ENCODE measurements around the gene CLEC4C. TPM values are rescaled to one million over a fixed set of nuclear protein-coding genes. Genes with fewer than 3 reads are reported as not detected.

The CLEC4C gene
- total RNA-seq, 1 experiment from 2014 or later, result not detected

DNA sequence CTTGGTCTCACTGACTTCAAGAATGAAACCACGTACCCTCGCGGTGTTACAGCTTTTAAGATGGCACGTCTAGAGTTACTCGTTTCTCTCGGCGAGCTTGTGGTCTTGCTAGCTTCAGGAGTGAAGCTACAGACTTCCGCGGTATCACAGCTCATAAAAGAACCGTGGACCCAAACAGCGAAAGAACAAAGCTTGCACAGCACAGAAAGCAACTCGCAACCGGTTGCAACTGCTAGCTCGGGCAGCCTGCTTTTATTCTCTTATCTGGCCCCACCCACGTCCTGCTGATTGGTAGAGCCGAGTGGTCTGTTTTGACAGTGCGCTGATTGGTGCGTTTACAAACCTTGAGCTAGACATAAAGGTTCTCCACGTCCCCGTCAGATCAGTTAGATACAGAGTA is 4.2 kb upstream of the CLEC4C start:
- in situ Hi-C loops (cut with HindIII; ENCODE audit: low pct_unique_long_range_greater_than_20kb, low sequenced_read_pairs) (no loop called here), intact Hi-C loops (cut with micrococcal nuclease; ENCODE audit: unreplicated experiment) (no loop called here)
- Histone ChIP-seq H3K4me3 (ENCODE audit: low read depth in 2 of 2, low read length in 2 of 2) (no peak overlapping the region), H3K27me3 (ENCODE audit: control insufficient read depth, insufficient read depth, low read length) (no peaks in the 10 kb centered on the region), H3K4me1 (ENCODE audit: control insufficient read depth, insufficient read depth, low read length) (no peaks in the 10 kb centered on the region), H3K27ac (ENCODE audit: low read length) (no peak overlapping the region), H3K36me3 (ENCODE audit: control insufficient read depth, insufficient read depth, low read length) (no peaks in the 10 kb centered on the region), H3K9me3 (ENCODE audit: control insufficient read depth, insufficient read depth, low read depth, low read length) (no peaks in the 10 kb centered on the region)
- DNase-seq (ENCODE audit: low read depth, low spot score) (no peak), ATAC-seq (no peak)
- ChIA-PET CTCF (no interaction called here), POLR2A (interaction anchor here (0.6 kb wide), 1 partner anchor 33 kb away, joined by 3 read pairs; no protein-coding TSS in a partner anchor)
- TF ChIP-seq SIN3A (IDR thresholded peaks at IDR 0.05; ENCODE audit: borderline replicate concordance, insufficient read depth, low read depth, low read length) (no peak), TCF7L2 (IDR thresholded peaks at IDR 0.05; ENCODE audit: low read depth, low read length) (no peak), POLR2AphosphoS5 (IDR thresholded peaks at IDR 0.05; ENCODE audit: low read depth, low read length) (no peak)
- TF ChIP-seq, protein P1, sequence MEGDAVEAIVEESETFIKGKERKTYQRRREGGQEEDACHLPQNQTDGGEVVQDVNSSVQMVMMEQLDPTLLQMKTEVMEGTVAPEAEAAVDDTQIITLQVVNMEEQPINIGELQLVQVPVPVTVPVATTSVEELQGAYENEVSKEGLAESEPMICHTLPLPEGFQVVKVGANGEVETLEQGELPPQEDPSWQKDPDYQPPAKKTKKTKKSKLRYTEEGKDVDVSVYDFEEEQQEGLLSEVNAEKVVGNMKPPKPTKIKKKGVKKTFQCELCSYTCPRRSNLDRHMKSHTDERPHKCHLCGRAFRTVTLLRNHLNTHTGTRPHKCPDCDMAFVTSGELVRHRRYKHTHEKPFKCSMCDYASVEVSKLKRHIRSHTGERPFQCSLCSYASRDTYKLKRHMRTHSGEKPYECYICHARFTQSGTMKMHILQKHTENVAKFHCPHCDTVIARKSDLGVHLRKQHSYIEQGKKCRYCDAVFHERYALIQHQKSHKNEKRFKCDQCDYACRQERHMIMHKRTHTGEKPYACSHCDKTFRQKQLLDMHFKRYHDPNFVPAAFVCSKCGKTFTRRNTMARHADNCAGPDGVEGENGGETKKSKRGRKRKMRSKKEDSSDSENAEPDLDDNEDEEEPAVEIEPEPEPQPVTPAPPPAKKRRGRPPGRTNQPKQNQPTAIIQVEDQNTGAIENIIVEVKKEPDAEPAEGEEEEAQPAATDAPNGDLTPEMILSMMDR (IDR thresholded peaks at IDR 0.05), result no peak
- TF ChIP-seq, protein P2, sequence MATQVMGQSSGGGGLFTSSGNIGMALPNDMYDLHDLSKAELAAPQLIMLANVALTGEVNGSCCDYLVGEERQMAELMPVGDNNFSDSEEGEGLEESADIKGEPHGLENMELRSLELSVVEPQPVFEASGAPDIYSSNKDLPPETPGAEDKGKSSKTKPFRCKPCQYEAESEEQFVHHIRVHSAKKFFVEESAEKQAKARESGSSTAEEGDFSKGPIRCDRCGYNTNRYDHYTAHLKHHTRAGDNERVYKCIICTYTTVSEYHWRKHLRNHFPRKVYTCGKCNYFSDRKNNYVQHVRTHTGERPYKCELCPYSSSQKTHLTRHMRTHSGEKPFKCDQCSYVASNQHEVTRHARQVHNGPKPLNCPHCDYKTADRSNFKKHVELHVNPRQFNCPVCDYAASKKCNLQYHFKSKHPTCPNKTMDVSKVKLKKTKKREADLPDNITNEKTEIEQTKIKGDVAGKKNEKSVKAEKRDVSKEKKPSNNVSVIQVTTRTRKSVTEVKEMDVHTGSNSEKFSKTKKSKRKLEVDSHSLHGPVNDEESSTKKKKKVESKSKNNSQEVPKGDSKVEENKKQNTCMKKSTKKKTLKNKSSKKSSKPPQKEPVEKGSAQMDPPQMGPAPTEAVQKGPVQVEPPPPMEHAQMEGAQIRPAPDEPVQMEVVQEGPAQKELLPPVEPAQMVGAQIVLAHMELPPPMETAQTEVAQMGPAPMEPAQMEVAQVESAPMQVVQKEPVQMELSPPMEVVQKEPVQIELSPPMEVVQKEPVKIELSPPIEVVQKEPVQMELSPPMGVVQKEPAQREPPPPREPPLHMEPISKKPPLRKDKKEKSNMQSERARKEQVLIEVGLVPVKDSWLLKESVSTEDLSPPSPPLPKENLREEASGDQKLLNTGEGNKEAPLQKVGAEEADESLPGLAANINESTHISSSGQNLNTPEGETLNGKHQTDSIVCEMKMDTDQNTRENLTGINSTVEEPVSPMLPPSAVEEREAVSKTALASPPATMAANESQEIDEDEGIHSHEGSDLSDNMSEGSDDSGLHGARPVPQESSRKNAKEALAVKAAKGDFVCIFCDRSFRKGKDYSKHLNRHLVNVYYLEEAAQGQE (IDR thresholded peaks at IDR 0.05; ENCODE audit: insufficient read depth in 1 of 2, low read depth in 2 of 2, low read length in 1 of 2), result no peak
- no TSS peak for BruUV-seq (replicated peaks)

DNA sequence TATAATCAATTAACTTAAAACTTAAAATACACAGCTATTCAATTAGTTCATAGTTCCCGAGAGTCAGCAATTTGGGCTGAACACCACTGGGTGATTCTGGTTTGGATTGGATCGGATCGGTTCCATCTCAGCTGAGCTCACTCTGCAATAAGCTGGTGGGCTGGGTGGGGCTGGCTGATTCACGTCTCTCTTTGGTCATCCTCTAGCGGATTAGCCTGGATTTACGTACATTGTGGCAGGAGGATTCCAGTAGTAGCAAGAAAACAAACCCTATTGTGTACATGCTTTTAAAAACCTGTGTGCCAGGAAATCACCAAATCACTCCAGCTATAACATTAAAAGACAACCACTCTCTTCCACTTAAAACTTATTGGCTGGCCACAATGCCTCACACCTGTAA is 3.2 kb upstream of the CLEC4C start:
- intact Hi-C loops (cut with micrococcal nuclease; ENCODE audit: unreplicated experiment) (no loop called here), in situ Hi-C loops (cut with HindIII; ENCODE audit: low pct_unique_long_range_greater_than_20kb, low sequenced_read_pairs) (no loop called here)
- no peak overlapping the region for H3K27ac ChIP-seq (ENCODE audit: low read length)
- no peaks in the 10 kb centered on the region for H3K36me3 ChIP-seq (ENCODE audit: control insufficient read depth, insufficient read depth, low read length)
- H3K4me3 ChIP-seq (ENCODE audit: low read depth in 2 of 2, low read length in 2 of 2), result no peak overlapping the region
- DNase-seq (ENCODE audit: low read depth, low spot score), result no peak
- ChIA-PET POLR2A (no interaction called here), CTCF (no interaction called here)
- TF ChIP-seq POLR2AphosphoS5 (IDR thresholded peaks at IDR 0.05; ENCODE audit: low read depth, low read length) (no peak), TCF7L2 (IDR thresholded peaks at IDR 0.05; ENCODE audit: low read depth, low read length) (no peak), SIN3A (IDR thresholded peaks at IDR 0.05; ENCODE audit: borderline replicate concordance, insufficient read depth, low read depth, low read length) (no peak)
- TF ChIP-seq, protein P2 (IDR thresholded peaks at IDR 0.05; ENCODE audit: insufficient read depth in 1 of 2, low read depth in 2 of 2, low read length in 1 of 2), result no peak
- TF ChIP-seq, protein P1 (IDR thresholded peaks at IDR 0.05), result no peak
- no peaks in the 10 kb centered on the region for H3K4me1 ChIP-seq (ENCODE audit: control insufficient read depth, insufficient read depth, low read length)
- BruUV-seq (replicated peaks), result no TSS peak
- no peak for ATAC-seq
- H3K9me3 ChIP-seq (ENCODE audit: control insufficient read depth, insufficient read depth, low read depth, low read length), result no peaks in the 10 kb centered on the region
- H3K27me3 ChIP-seq (ENCODE audit: control insufficient read depth, insufficient read depth, low read length), result no peaks in the 10 kb centered on the region
